Effector memory CD8-positive, alpha-beta T cell (primary cell): ENCODE results near the gene CALR.
"Not testable (repeated sequence)": the region's sequence is repeated elsewhere in the genome, so short reads cannot be mapped to it uniquely, and the experiment has no call there.

ENCODE experiments used
- ATAC-seq: fragments of 150-1000 bp; cut with Tn5 transposase; replicated peaks from 2 replicates; pipeline ENCODE4 v1.10.0; 2021; ENCODE audit warnings: mild to moderate bottlenecking, moderate library complexity
- DNase-seq, 3 experiments: peaks; one replicate each; pipeline ENCODE4 v3.0.0; 2021
- H3K27ac Mint-ChIP-seq, 2 donors: one replicate each; pipeline ENCODE4 v1.8.0; 2022; ENCODE audit warnings: mild to moderate bottlenecking in 2 of 2, mixed read lengths in 2 of 2, moderate library complexity in 2 of 2
- H3K27me3 Mint-ChIP-seq, 2 donors: one replicate each; pipeline ENCODE4 v1.8.0; 2022; ENCODE audit warnings: mixed read lengths in 2 of 2
- H3K36me3 Mint-ChIP-seq: one replicate; pipeline ENCODE4 v1.8.0; 2022; ENCODE audit warnings: mild to moderate bottlenecking, moderate library complexity, mixed read lengths; ENCODE audit not compliant: insufficient read depth
- H3K4me1 Mint-ChIP-seq, 2 donors: one replicate each; pipeline ENCODE4 v1.8.0; 2022; ENCODE audit warnings: low read depth in 2 of 2, mixed read lengths in 2 of 2
- H3K4me3 Mint-ChIP-seq, 2 donors: one replicate each; pipeline ENCODE4 v1.8.0; 2022; ENCODE audit warnings: mild to moderate bottlenecking in 2 of 2, mixed read lengths in 2 of 2, moderate library complexity in 2 of 2
- H3K9me3 Mint-ChIP-seq, 2 donors: one replicate each; pipeline ENCODE4 v1.8.0; 2022; ENCODE audit warnings: mixed read lengths in 2 of 2

CALR gene

GRCh38 chr19:12952488-12953137 is 14.2 kb downstream of the CALR start:
- no peak for ATAC-seq
- Mint-ChIP-seq H3K27ac (peak overlapping the region in 1 of 2 donors; percentile 12), H3K4me1 (peaks cover 19 to 27% of the 10 kb centered on the region in 2 donors), H3K9me3 (no peaks in the 10 kb centered on the region), H3K36me3 (peaks cover 65% of the 10 kb centered on the region), H3K4me3 (no peak overlapping the region), H3K27me3 (no peaks in the 10 kb centered on the region)
- no peak for DNase-seq

- no peak for DNase-seq
- Mint-ChIP-seq H3K4me1 (peaks cover 19 to 24% of the 10 kb centered on the region in 2 donors), H3K27ac (peak overlapping the region; percentile 75 to 89), H3K36me3 (peaks cover 63% of the 10 kb centered on the region), H3K4me3 (no peak overlapping the region), H3K9me3 (no peaks in the 10 kb centered on the region), H3K27me3 (no peaks in the 10 kb centered on the region)
- ATAC-seq, result no peak
Observed at GRCh38 chr19:12953138-12953798, 14.9 kb downstream of the CALR start.

- Mint-ChIP-seq H3K27me3 (no peaks in the 10 kb centered on the region), H3K9me3 (no peaks in the 10 kb centered on the region), H3K4me3 (peak overlapping the region in 1 of 2 donors; percentile 31), H3K27ac (peak overlapping the region; percentile 75 to 89), H3K36me3 (peaks cover 55% of the 10 kb centered on the region), H3K4me1 (peaks cover 19 to 22% of the 10 kb centered on the region in 2 donors)
- ATAC-seq (no peak), DNase-seq (no peak)
Observed at GRCh38 chr19:12953799-12954611, 15.6 kb downstream of the CALR start.

- Mint-ChIP-seq H3K4me3 (peak overlapping the region in 1 of 2 donors; percentile 31), H3K9me3 (no peaks in the 10 kb centered on the region), H3K27me3 (no peaks in the 10 kb centered on the region), H3K36me3 (peaks cover 49% of the 10 kb centered on the region), H3K27ac (peak overlapping the region; percentile 75 to 89), H3K4me1 (peaks cover 19 to 22% of the 10 kb centered on the region in 2 donors)
- no peak for ATAC-seq
- no peak for DNase-seq
Observed at GRCh38 chr19:12954612-12954962, 16.2 kb downstream of the CALR start.

- peaks cover 43% of the 10 kb centered on the region for H3K36me3 Mint-ChIP-seq
- peak overlapping the region; percentile 80 to 84 for H3K4me3 Mint-ChIP-seq
- ATAC-seq, DNase-seq, H3K27me3 Mint-ChIP-seq, H3K9me3 Mint-ChIP-seq: not testable (repeated sequence)
- peak overlapping the region; percentile 73 to 75 for H3K27ac Mint-ChIP-seq
- peaks cover 19 to 21% of the 10 kb centered on the region in 2 donors for H3K4me1 Mint-ChIP-seq
Observed at GRCh38 chr19:12955575-12955974, 17.2 kb downstream of the CALR start.

GRCh38 chr19:12955996-12956395 is 17.6 kb downstream of the CALR start:
- peak overlapping the region; percentile 73 to 75 for H3K27ac Mint-ChIP-seq
- H3K9me3 Mint-ChIP-seq, result no peaks in the 10 kb centered on the region
- no peak for DNase-seq
- H3K4me3 Mint-ChIP-seq, result peak overlapping the region; percentile 80 to 84
- no peak for ATAC-seq
- H3K4me1 Mint-ChIP-seq, result peaks cover 19 to 21% of the 10 kb centered on the region in 2 donors
- H3K36me3 Mint-ChIP-seq, result peaks cover 43% of the 10 kb centered on the region
- H3K27me3 Mint-ChIP-seq, result no peaks in the 10 kb centered on the region

GRCh38 chr19:12956446-12957388 is 18.3 kb downstream of the CALR start, which contains the start of gene GADD45GIP1:
Gene GADD45GIP1, minus strand, starts transcription at chr19:12957223. Its CDS starts 11 bp downstream, at chr19:12957212.
- Mint-ChIP-seq H3K27me3 (no peaks in the 10 kb centered on the region), H3K27ac (peak within 1 kb of the TSS; percentile 73 to 75), H3K36me3 (peaks cover 36% of the 10 kb centered on the region), H3K4me3 (peak within 1 kb of the TSS; percentile 80 to 84), H3K9me3 (no peaks in the 10 kb centered on the region), H3K4me1 (peaks cover 19 to 21% of the 10 kb centered on the region in 2 donors)
- DNase-seq, result peak; percentile 71 to 84 (median 78)
- peak; percentile 97 for ATAC-seq

GRCh38 chr19:12957389-12957952 is 19.1 kb downstream of the CALR start:
- peaks cover 19 to 21% of the 10 kb centered on the region in 2 donors for H3K4me1 Mint-ChIP-seq
- H3K9me3 Mint-ChIP-seq, DNase-seq, H3K27me3 Mint-ChIP-seq: not testable (repeated sequence)
- H3K36me3 Mint-ChIP-seq, result peaks cover 30% of the 10 kb centered on the region
- peak; percentile 18 for ATAC-seq
- H3K27ac Mint-ChIP-seq, result peak overlapping the region; percentile 73 to 75
- H3K4me3 Mint-ChIP-seq, result peak overlapping the region; percentile 80 to 84

- no peak for DNase-seq
- H3K4me3 Mint-ChIP-seq, result no peak overlapping the region
- H3K27me3 Mint-ChIP-seq, result no peaks in the 10 kb centered on the region
- no peak for ATAC-seq
- no peak overlapping the region for H3K27ac Mint-ChIP-seq
- peaks cover 15 to 17% of the 10 kb centered on the region in 2 donors for H3K4me1 Mint-ChIP-seq
- no peaks in the 10 kb centered on the region for H3K9me3 Mint-ChIP-seq
- peaks cover 14% of the 10 kb centered on the region for H3K36me3 Mint-ChIP-seq
Observed at GRCh38 chr19:12959481-12959880, 21.1 kb downstream of the CALR start.

GRCh38 chr19:12965017-12965811 is 26.8 kb downstream of the CALR start:
- peak overlapping the region in 1 of 2 donors; percentile 10 for H3K27ac Mint-ChIP-seq
- peaks cover 4% of the 10 kb centered on the region for H3K36me3 Mint-ChIP-seq
- peaks cover 5 to 7% of the 10 kb centered on the region in 2 donors for H3K4me1 Mint-ChIP-seq
- peak; percentile 96 for ATAC-seq
- H3K9me3 Mint-ChIP-seq, result no peaks in the 10 kb centered on the region
- peak; percentile 73 to 84 (median 79) for DNase-seq
- no peaks in the 10 kb centered on the region for H3K27me3 Mint-ChIP-seq
- peak overlapping the region; percentile 82 to 84 for H3K4me3 Mint-ChIP-seq

- no peak overlapping the region for H3K27ac Mint-ChIP-seq
Observed at GRCh38 chr19:12965812-12966135, 27.4 kb downstream of the CALR start.

GRCh38 chr19:12967907-12968306 is 29.5 kb downstream of the CALR start:
- peaks cover 5 to 7% of the 10 kb centered on the region in 2 donors for H3K4me1 Mint-ChIP-seq
- no peaks in the 10 kb centered on the region for H3K9me3 Mint-ChIP-seq
- H3K36me3 Mint-ChIP-seq, result peaks cover 4% of the 10 kb centered on the region
- no peaks in the 10 kb centered on the region for H3K27me3 Mint-ChIP-seq
- ATAC-seq (no peak), DNase-seq (no peak)
- H3K27ac Mint-ChIP-seq, result no peak overlapping the region
- no peak overlapping the region for H3K4me3 Mint-ChIP-seq

More at GRCh38 chr19:12965812-12966135, 27.4 kb downstream of the CALR start:
- Mint-ChIP-seq H3K4me1 (peaks cover 5 to 7% of the 10 kb centered on the region in 2 donors), H3K4me3 (peak overlapping the region; percentile 82 to 84), H3K27me3 (no peaks in the 10 kb centered on the region), H3K36me3 (peaks cover 4% of the 10 kb centered on the region), H3K9me3 (no peaks in the 10 kb centered on the region)
- DNase-seq (no peak), ATAC-seq (no peak)
